Nephron (organoid): ENCODE results near the gene MAD1L1.

ENCODE experiments used
- H3K27ac Mint-ChIP-seq, 3 experiments: 2 replicates each; pipeline ENCODE4 v1.8.0; 2020; ENCODE audit warnings: mixed read lengths in 3 of 3, mild to moderate bottlenecking in 2 of 3, moderate library complexity in 1 of 3
- H3K27me3 Mint-ChIP-seq: 2 replicates; pipeline ENCODE4 v1.8.0; 2021; ENCODE audit warnings: low read depth, mild to moderate bottlenecking, moderate library complexity, mixed read lengths
- H3K36me3 Mint-ChIP-seq: 2 replicates; pipeline ENCODE4 v1.8.0; 2020; ENCODE audit warnings: low read depth, mixed read lengths
- H3K4me1 Mint-ChIP-seq: 2 replicates; pipeline ENCODE4 v1.8.0; 2020; ENCODE audit warnings: mixed read lengths
- H3K4me3 Mint-ChIP-seq, 3 experiments: 2 replicates each; pipeline ENCODE4 v1.8.0; 2020; ENCODE audit warnings: mild to moderate bottlenecking in 3 of 3, mixed read lengths in 3 of 3, moderate library complexity in 2 of 3
- H3K9me3 Mint-ChIP-seq: 2 replicates; pipeline ENCODE4 v1.8.0; 2020; ENCODE audit warnings: mixed read lengths
- CTCF ChIP-seq, 3 experiments: fragments of 200-600 bp; sonication (generic); IDR thresholded peaks; one replicate each; pipeline ENCODE4 v1.5.0; 2021; ENCODE audit warnings: antibody characterized with exemption in 3 of 3; ENCODE audit not compliant: unreplicated experiment in 3 of 3

Gene MAD1L1

GRCh38 chr7:2068693-2069471 is 163.9 kb downstream of the MAD1L1 start:
- Mint-ChIP-seq H3K4me3 (no peak overlapping the region), H3K4me1 (peaks cover 21% of the 10 kb centered on the region), H3K27me3 (peaks cover 9% of the 10 kb centered on the region), H3K36me3 (peaks cover 5% of the 10 kb centered on the region), H3K27ac (peak overlapping the region in 1 of 3 experiments; percentile 43), H3K9me3 (no peaks in the 10 kb centered on the region)
- TF ChIP-seq CTCF (IDR thresholded peaks at IDR 0.05; ENCODE audit: unreplicated experiment in 3 of 3): no peak

GRCh38 chr7:2066251-2066919 is 166.4 kb downstream of the MAD1L1 start:
- peaks cover 19% of the 10 kb centered on the region for H3K36me3 Mint-ChIP-seq
- no peak overlapping the region for H3K4me3 Mint-ChIP-seq
- no peak for TF ChIP-seq CTCF (IDR thresholded peaks at IDR 0.05; ENCODE audit: unreplicated experiment in 3 of 3)
- no peaks in the 10 kb centered on the region for H3K9me3 Mint-ChIP-seq
- peaks cover 29% of the 10 kb centered on the region for H3K4me1 Mint-ChIP-seq
- no peak overlapping the region for H3K27ac Mint-ChIP-seq
- peaks cover 9% of the 10 kb centered on the region for H3K27me3 Mint-ChIP-seq

GRCh38 chr7:2065528-2065927 is 167.2 kb downstream of the MAD1L1 start:
- peaks cover 29% of the 10 kb centered on the region for H3K4me1 Mint-ChIP-seq
- peaks cover 9% of the 10 kb centered on the region for H3K27me3 Mint-ChIP-seq
- H3K9me3 Mint-ChIP-seq: peaks cover 2% of the 10 kb centered on the region
- H3K36me3 Mint-ChIP-seq: peaks cover 22% of the 10 kb centered on the region
- peak overlapping the region in 1 of 3 experiments; percentile 8 for H3K27ac Mint-ChIP-seq
- no peak overlapping the region for H3K4me3 Mint-ChIP-seq
- no peak for TF ChIP-seq CTCF (IDR thresholded peaks at IDR 0.05; ENCODE audit: unreplicated experiment in 3 of 3)

GRCh38 chr7:2063563-2064260 is 169.0 kb downstream of the MAD1L1 start:
- H3K36me3 Mint-ChIP-seq: peaks cover 37% of the 10 kb centered on the region
- H3K27ac Mint-ChIP-seq: peak overlapping the region; percentile 65 to 92 (median 85)
- H3K4me1 Mint-ChIP-seq: peaks cover 19% of the 10 kb centered on the region
- no peaks in the 10 kb centered on the region for H3K27me3 Mint-ChIP-seq
- peak; percentile 29 to 46 (median 40) for TF ChIP-seq CTCF (IDR thresholded peaks at IDR 0.05; ENCODE audit: unreplicated experiment in 3 of 3)
- no peak overlapping the region for H3K4me3 Mint-ChIP-seq
- H3K9me3 Mint-ChIP-seq: peaks cover 12% of the 10 kb centered on the region

- Mint-ChIP-seq H3K36me3 (peaks cover 36% of the 10 kb centered on the region), H3K9me3 (peaks cover 13% of the 10 kb centered on the region), H3K27ac (peak overlapping the region; percentile 8 to 57 (median 17)), H3K4me3 (no peak overlapping the region), H3K4me1 (peaks cover 21% of the 10 kb centered on the region), H3K27me3 (no peaks in the 10 kb centered on the region)
- no peak for TF ChIP-seq CTCF (IDR thresholded peaks at IDR 0.05; ENCODE audit: unreplicated experiment in 3 of 3)
Measured at GRCh38 chr7:2062648-2063047, 170.1 kb downstream of the MAD1L1 start.
